Embryonic facial prominence (tissue), 1 donor: Measurements from ENCODE around the gene AHSG.
"Not testable (repeated sequence)": the region's sequence is repeated elsewhere in the genome, so short reads cannot be mapped to it uniquely, and the experiment has no call there.

Experiments
- DNase-seq: peaks from one replicate; pipeline ENCODE4 v3.0.0-alpha.2; 2016; ENCODE audit errors: extremely low spot score

AHSG gene

GRCh38 chr3:186617036-186617946 is 4.4 kb downstream of the AHSG start:
- DNase-seq: peak; percentile 62

DNA sequence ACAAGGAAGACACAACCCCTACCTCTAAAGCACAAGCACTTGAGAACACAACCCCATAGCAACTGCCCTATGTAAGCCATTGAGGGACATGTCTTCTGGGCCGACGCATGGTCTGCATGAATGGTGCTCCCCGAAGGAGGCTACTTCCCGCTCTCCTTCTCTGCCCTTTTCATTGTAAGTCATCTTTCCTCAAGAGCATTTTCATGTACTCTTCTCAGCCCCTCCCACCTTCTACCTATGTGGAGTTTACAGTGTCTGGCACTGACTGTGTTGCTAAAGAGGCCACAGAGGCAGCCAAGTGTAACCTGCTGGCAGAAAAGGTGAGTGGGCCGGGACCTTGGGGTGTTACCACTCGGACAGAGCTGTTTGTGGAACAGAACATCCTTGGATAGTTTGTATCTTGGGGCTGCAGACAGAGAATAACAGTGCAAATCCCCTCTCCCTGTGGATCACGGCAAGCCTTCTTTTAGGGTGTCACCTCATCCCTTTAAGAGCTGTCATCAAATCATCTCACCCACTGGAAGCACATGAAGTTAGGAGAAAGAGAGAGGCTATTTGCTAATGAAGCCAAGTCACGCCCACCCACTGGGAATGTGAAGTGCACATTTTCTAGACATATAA is 5.6 kb downstream of the AHSG start:
- DNase-seq: no peak

- no peak for DNase-seq
Observed at GRCh38 chr3:186619787-186620212, 6.9 kb downstream of the AHSG start.

DNA sequence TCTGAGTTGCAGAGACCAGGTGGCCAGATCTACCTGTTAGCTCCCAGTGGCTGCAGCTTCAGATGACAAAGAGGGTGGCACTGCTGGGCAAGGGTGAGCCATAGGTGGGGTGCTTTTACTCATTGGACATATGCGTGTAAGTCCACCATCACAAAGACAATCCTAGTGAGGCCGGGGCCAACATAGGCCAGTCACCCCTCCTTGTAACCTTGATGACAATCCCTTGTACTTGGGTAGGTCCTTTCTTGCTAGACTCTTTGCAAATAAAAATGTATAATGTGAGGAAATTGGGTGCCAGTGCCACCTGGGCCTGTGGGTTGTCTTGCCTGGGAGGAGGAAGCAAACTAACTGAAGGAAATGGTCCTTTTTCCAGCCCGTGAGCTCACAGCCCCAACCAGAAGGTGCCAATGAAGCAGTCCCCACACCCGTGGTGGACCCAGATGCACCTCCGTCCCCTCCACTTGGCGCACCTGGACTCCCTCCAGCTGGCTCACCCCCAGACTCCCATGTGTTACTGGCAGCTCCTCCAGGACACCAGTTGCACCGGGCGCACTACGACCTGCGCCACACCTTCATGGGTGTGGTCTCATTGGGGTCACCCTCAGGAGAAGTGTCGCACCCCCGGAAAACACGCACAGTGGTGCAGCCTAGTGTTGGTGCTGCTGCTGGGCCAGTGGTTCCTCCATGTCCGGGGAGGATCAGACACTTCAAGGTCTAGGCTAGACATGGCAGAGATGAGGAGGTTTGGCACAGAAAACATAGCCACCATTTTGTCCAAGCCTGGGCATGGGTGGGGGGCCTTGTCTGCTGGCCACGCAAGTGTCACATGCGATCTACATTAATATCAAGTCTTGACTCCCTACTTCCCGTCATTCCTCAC is 7.6 kb downstream of the AHSG start:
- DNase-seq: no peak

DNA sequence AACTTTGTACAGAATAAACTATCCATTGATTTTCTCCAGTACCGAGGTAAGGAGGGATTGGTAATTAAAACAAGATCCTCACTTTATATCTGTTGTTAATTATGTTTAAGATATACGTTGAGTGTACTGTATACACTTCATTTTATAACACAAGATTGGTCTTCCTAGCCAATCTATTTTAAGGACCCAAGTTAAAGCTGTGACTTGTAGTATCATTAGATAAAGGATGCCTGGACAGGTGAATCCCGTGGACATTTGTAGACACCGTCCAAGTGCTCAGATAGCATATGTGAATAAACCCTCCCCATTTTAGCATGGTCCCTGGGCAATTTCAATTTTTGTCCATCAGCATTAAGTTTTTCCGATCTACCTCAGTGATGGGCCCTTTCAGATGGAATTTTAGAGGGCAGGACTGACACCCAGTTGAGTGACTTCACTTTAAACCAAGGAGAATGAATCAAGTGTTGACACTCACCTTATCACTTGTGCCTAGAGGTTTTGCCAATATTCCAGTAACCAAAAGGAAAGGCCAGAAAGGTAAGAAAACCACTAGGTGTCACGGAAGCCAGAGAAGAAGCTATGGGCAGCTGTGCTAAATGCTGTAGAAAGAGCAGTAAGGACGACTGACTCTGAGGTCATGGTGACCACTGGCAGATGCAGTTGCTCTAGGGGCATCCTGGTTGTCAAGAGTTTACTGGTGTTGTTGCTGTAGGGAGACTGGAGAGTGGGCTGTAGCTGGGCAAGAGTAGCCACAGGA is 9.2 kb downstream of the AHSG start:
- no peak for DNase-seq

- no peak for DNase-seq
Observed at GRCh38 chr3:186622651-186623310, 9.9 kb downstream of the AHSG start.

GRCh38 chr3:186624598-186624997 is 11.7 kb downstream of the AHSG start:
- DNase-seq: no peak

DNA sequence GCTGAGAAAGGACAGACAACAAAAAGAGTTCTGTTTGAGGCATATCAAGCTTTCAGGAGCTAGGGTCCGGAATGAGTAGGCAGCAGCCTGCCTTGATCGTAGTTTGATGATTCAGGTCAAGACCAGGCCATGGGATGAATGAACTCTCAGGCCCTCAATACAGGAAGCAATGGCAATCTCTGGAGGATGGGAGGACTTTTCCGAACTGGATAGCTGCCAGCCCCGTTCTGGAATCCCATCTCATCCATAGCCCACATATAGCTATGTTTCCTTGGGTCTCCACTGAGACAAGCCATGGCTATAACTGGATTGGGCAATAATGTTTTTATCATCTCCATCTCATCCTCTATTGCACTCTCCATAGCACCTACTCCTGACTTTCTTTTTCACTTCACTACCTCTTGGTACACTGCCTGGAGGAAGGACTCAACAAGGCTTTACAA is 12.8 kb downstream of the AHSG start:
- no peak for DNase-seq

- no peak for DNase-seq
Observed at GRCh38 chr3:186626254-186626847, 13.5 kb downstream of the AHSG start.

GRCh38 chr3:186627852-186628414 is 15.1 kb downstream of the AHSG start:
- DNase-seq: no peak

GRCh38 chr3:186628756-186629155 is 15.9 kb downstream of the AHSG start:
- DNase-seq: no peak

DNA sequence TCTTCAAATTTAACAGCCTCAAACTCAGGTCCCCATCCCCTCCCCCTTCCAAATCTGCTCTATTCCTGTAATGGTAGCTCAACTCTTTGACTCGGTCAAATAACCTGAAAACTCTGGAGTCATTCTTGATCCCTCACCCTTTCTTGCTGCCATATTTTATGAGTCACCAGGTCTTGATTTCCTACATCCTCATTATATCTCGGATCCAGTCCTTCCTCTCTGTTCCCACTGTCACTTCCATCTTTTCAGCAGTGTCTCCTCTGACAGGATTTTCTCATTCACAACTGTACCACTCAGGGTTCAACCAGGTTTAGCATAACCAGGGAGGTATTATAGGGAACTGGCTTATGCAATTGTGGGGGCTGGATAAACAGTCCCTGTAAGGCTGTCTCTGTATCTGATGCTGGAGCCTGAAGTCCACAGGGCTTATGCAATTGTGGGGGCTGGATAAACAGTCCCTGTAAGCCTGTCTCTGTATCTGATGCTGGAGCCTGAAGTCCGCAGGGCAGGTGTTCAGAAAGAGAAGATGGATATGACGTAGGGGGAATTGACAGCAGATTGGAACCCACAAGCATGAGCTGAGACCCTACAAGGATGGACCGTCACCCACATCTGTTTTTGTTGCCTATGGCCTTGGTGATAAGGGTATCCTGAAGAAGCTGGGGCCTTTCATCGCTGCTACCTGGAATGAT is 18.2 kb downstream of the AHSG start:
- DNase-seq: no peak

DNA sequence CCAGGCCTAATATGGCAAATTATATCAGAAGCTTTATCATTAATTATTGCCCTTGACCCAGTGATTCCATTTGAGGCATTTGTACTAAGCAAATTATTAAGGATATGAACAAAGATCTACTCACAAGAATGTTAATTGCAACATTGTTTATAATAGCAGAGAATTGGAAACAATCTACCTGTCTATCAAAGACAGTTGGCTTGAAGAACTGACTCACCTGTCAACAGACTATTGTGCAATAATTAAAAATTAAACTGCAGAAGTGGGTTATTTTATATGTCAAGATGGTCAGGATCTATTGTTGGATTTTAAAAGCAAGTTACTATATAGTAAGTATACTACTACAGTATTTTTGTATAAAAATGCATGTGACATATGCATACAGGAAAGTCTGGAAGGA is 20.6 kb downstream of the AHSG start:
- DNase-seq: no peak

- DNase-seq: not testable (repeated sequence)
Observed at GRCh38 chr3:186634207-186634606, 21.3 kb downstream of the AHSG start.

DNA sequence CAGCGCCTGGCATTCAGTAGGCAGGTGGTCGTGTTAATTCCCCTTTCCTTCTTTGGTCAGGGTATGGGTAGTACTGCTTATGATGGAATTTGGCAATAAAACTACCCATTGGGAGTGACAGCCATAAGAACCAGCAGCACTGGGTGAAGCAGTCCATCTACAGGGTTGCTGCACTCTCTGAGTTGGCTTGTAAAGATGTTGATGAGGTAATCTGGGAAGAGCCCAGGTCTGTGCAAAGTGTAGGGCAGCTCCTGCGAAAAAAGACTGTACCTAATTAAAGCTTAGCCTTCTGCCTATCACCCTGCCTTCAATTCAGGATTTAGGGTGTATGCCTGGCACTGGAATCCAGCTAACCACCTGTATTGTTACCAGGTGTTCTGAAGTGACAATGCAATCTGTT is 22.7 kb downstream of the AHSG start:
- no peak for DNase-seq

GRCh38 chr3:186636536-186636935 is 23.7 kb downstream of the AHSG start:
- DNase-seq: no peak

DNA sequence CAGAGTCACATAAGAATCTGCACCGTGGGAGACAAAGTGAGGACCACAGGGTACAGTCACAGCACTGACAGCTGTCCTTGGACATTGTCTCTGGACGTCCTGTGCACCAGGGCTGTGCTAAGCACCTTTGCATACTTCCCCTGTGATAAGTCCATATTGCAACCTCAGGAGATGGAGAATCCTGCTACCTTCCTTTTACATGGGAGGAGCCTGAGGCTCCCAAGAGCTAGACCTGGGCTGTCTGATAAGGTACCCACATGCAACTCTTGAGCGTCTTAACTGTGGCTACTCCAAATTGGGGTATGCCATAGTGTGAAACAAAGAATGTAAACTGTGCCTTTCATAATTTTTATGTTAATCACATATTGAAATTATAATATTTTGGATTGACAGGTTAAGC is 24.8 kb downstream of the AHSG start:
- no peak for DNase-seq

GRCh38 chr3:186638259-186638658 is 25.4 kb downstream of the AHSG start:
- no peak for DNase-seq

GRCh38 chr3:186639778-186640472 is 27.1 kb downstream of the AHSG start, which contains the start of gene FETUB:
TSS of gene FETUB (plus strand) at chr3:186640399. CDS start at chr3:186640461, 62 bp downstream.
- DNase-seq: no peak
